A549 (cell line): ENCODE data around the gene TMEM164.

ENCODE experiments used
- CTCF ChIP-seq: fragments of >200 bp; sonication (Bioruptor Twin); formaldehyde crosslinking; IDR thresholded peaks from 3 replicates; pipeline ENCODE4 v1.5.1; 2016
- MAX ChIP-seq: IDR thresholded peaks from 2 replicates; pipeline ENCODE4 v1.6.1; 2012
- POLR2A ChIP-seq: IDR thresholded peaks from 2 replicates; pipeline ENCODE4 v1.6.1; 2012; ENCODE audit warnings: mild to moderate bottlenecking, low read length

- TF ChIP-seq POLR2A = no peak
- no peak for TF ChIP-seq MAX
- no peak for TF ChIP-seq CTCF
Observed at GRCh38 chrX:110159235-110159634, 156.3 kb downstream of the TMEM164 start.
